AG10803 (cell line): Measurements from ENCODE around the gene IP6K3.

Experiments
- DNase-seq: peaks from one replicate; pipeline ENCODE4 v3.0.0; 2010; ENCODE audit warnings: low read depth
- H3K4me3 ChIP-seq: 2 replicates; pipeline ENCODE4 v1.5.1; 2011; ENCODE audit warnings: mild to moderate bottlenecking, low read length, control low read depth
- CTCF ChIP-seq: conservative IDR thresholded peaks from 2 replicates; pipeline ENCODE4 v1.5.1; 2011; ENCODE audit warnings: mild to moderate bottlenecking, low read length, control low read depth, inconsistent platforms

IP6K3 gene

GRCh38 chr6:33748841-33749240, 2.1 kb upstream of the IP6K3 start:
- no peak overlapping the region for H3K4me3 ChIP-seq
- TF ChIP-seq CTCF: no peak
- no peak for DNase-seq

GRCh38 chr6:33747823-33748222, 1.1 kb upstream of the IP6K3 start:
- no peak for TF ChIP-seq CTCF
- no peak for DNase-seq
- no peak overlapping the region for H3K4me3 ChIP-seq

GRCh38 chr6:33746036-33746600, 587 bp downstream of the IP6K3 start:
- H3K4me3 ChIP-seq: no peak overlapping the region
- DNase-seq: peak; percentile 53

GRCh38 chr6:33745548-33745947, 1.2 kb downstream of the IP6K3 start:
- DNase-seq: no peak
- no peak for TF ChIP-seq CTCF
- H3K4me3 ChIP-seq: no peak overlapping the region

More at GRCh38 chr6:33746036-33746600, 587 bp downstream of the IP6K3 start:
- TF ChIP-seq CTCF: peak; percentile 14; the same call in 1 of the 2 replicates

GRCh38 chr6:33744895-33745546, 1.7 kb downstream of the IP6K3 start:
- no peak for DNase-seq
- H3K4me3 ChIP-seq: no peak overlapping the region
- TF ChIP-seq CTCF: no peak

- peak; percentile 72 for DNase-seq
- H3K4me3 ChIP-seq: no peak overlapping the region
- peak; percentile 92 for TF ChIP-seq CTCF
Observed at GRCh38 chr6:33744001-33744848, 2.5 kb downstream of the IP6K3 start.
